PC-9 (cell line): ENCODE measurements around the gene TSPAN8.

Source experiments
- CTCF ChIP-seq: fragments of 200-600 bp; sonication (generic); conservative IDR thresholded peaks from 2 replicates; pipeline ENCODE4 v1.6.1; 2017; ENCODE audit warnings: mixed run types, antibody characterized with exemption, mild to moderate bottlenecking, moderate library complexity
- EZH2 ChIP-seq: fragments of 200-600 bp; sonication (generic); IDR thresholded peaks from 2 replicates; pipeline ENCODE4 v1.8.0; 2017; ENCODE audit warnings: antibody characterized with exemption, low read depth

- no peak for TF ChIP-seq EZH2
- no peak for TF ChIP-seq CTCF
Observed at GRCh38 chr12:71186571-71187288, 28.9 kb upstream of the TSPAN8 start.
